ENCODE data around the gene ROS1.
"Not testable (repeated sequence)": the region's sequence is repeated elsewhere in the genome, so short reads cannot be mapped to it uniquely, and the experiment has no call there.

GRCh38 chr6:117442313-117442712 is 16.6 kb upstream of the ROS1 start:
- TF ChIP-seq NFYB (IDR thresholded peaks at IDR 0.05; ENCODE audit: insufficient read depth, low read depth, low read length); SMAD5 (IDR thresholded peaks at IDR 0.05; ENCODE audit: low read depth); RFX5 (IDR thresholded peaks at IDR 0.05; ENCODE audit: low read depth, low read length); ZBTB11 (CRISPR knock-in tag; IDR thresholded peaks at IDR 0.05); STAT3 (IDR thresholded peaks at IDR 0.05; ENCODE audit: low read depth, low read length); MYC (IDR thresholded peaks at IDR 0.05; ENCODE audit: insufficient read depth, insufficient read length, insufficient replicate concordance, low read length, severe bottlenecking); PKNOX1 (IDR thresholded peaks at IDR 0.05); CHD2 (IDR thresholded peaks at IDR 0.05; ENCODE audit: borderline replicate concordance, low read depth, low read length); POLR2AphosphoS5 (IDR thresholded peaks at IDR 0.05; ENCODE audit: low read length); ETV6 (conservative IDR thresholded peaks at IDR 0.05 in 1 of 2, IDR thresholded peaks at IDR 0.05 in 1 of 2; ENCODE audit: borderline replicate concordance in 1 of 2, low read depth in 1 of 2); NRF1 (conservative IDR thresholded peaks at IDR 0.05; ENCODE audit: low read depth, low read length); CTCF (IDR thresholded peaks at IDR 0.05 in 2 of 3, conservative IDR thresholded peaks at IDR 0.05 in 1 of 3; ENCODE audit: control insufficient read depth in 2 of 3, extremely low read depth in 1 of 3, insufficient read depth in 1 of 3, low read depth in 3 of 3, low read length in 3 of 3): not testable (repeated sequence)

Measured in GM12878 (cell line).